SW480 (cell line): Measurements from ENCODE around the gene ATF7.
A peak's percentile ranks its signal among the peaks of the same experiment; 100 is the strongest.
"Not testable (repeated sequence)": the region's sequence is repeated elsewhere in the genome, so short reads cannot be mapped to it uniquely, and the experiment has no call there.

ENCODE experiments used
- DNase-seq: peaks from one replicate; pipeline ENCODE4 v3.0.0-alpha.2; 2016; ENCODE audit warnings: low spot score

The ATF7 gene

GRCh38 chr12:53565376-53565775 lies 60.8 kb downstream of the ATF7 start:
- not testable (repeated sequence) for DNase-seq

- no peak for DNase-seq
Observed at GRCh38 chr12:53564941-53565340, 61.2 kb downstream of the ATF7 start.

GRCh38 chr12:53564278-53564677 lies 61.9 kb downstream of the ATF7 start:
- no peak for DNase-seq

- DNase-seq = no peak
Observed at GRCh38 chr12:53563452-53564028, 62.6 kb downstream of the ATF7 start.

- peak; percentile 90 for DNase-seq
Observed at GRCh38 chr12:53561590-53561953, 64.6 kb downstream of the ATF7 start.

- DNase-seq = no peak
Observed at GRCh38 chr12:53560912-53561589, 65.1 kb downstream of the ATF7 start.

GRCh38 chr12:53560351-53560750 lies 65.8 kb downstream of the ATF7 start:
- DNase-seq = no peak

- no peak for DNase-seq
Observed at GRCh38 chr12:53558631-53559030, 67.6 kb downstream of the ATF7 start.

GRCh38 chr12:53552361-53553327 lies 73.5 kb downstream of the ATF7 start:
- no peak for DNase-seq

GRCh38 chr12:53551889-53552291 lies 74.3 kb downstream of the ATF7 start:
- no peak for DNase-seq

- DNase-seq = no peak
Observed at GRCh38 chr12:53550595-53550994, 75.6 kb downstream of the ATF7 start.

- not testable (repeated sequence) for DNase-seq
Observed at GRCh38 chr12:53550131-53550530, 76.1 kb downstream of the ATF7 start.

- DNase-seq = not testable (repeated sequence)
Observed at GRCh38 chr12:53548354-53548753, 77.8 kb downstream of the ATF7 start.

- DNase-seq = peak; percentile 58
Observed at GRCh38 chr12:53543539-53543938, 82.6 kb downstream of the ATF7 start.

- DNase-seq = no peak
Observed at GRCh38 chr12:53539526-53539925, 86.7 kb downstream of the ATF7 start.

- DNase-seq = no peak
Observed at GRCh38 chr12:53538209-53538689, 87.9 kb downstream of the ATF7 start.

- DNase-seq = no peak
Observed at GRCh38 chr12:53536962-53537361, 89.2 kb downstream of the ATF7 start.

GRCh38 chr12:53533471-53533870 lies 92.7 kb downstream of the ATF7 start:
- no peak for DNase-seq

- no peak for DNase-seq
Observed at GRCh38 chr12:53532524-53533445, 93.4 kb downstream of the ATF7 start.

GRCh38 chr12:53532021-53532420 lies 94.2 kb downstream of the ATF7 start:
- no peak for DNase-seq

GRCh38 chr12:53530920-53531319 lies 95.3 kb downstream of the ATF7 start:
- no peak for DNase-seq

- no peak for DNase-seq
Observed at GRCh38 chr12:53530061-53530460, 96.1 kb downstream of the ATF7 start.
